HG03039 (cell line): ENCODE measurements around the gene CERKL.
"Not testable (repeated sequence)": the region's sequence is repeated elsewhere in the genome, so short reads cannot be mapped to it uniquely, and the experiment has no call there.

Experiments used
- ATAC-seq: cut with Tn5 transposase; IDR thresholded peaks from one replicate; pipeline ENCODE4 v1.9.1; 2021; ENCODE audit warnings: mild to moderate bottlenecking, moderate library complexity; ENCODE audit not compliant: unreplicated experiment

Gene CERKL, protein sequence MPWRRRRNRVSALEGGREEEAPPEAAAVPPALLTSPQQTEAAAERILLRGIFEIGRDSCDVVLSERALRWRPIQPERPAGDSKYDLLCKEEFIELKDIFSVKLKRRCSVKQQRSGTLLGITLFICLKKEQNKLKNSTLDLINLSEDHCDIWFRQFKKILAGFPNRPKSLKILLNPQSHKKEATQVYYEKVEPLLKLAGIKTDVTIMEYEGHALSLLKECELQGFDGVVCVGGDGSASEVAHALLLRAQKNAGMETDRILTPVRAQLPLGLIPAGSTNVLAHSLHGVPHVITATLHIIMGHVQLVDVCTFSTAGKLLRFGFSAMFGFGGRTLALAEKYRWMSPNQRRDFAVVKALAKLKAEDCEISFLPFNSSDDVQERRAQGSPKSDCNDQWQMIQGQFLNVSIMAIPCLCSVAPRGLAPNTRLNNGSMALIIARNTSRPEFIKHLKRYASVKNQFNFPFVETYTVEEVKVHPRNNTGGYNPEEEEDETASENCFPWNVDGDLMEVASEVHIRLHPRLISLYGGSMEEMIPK

DNA sequence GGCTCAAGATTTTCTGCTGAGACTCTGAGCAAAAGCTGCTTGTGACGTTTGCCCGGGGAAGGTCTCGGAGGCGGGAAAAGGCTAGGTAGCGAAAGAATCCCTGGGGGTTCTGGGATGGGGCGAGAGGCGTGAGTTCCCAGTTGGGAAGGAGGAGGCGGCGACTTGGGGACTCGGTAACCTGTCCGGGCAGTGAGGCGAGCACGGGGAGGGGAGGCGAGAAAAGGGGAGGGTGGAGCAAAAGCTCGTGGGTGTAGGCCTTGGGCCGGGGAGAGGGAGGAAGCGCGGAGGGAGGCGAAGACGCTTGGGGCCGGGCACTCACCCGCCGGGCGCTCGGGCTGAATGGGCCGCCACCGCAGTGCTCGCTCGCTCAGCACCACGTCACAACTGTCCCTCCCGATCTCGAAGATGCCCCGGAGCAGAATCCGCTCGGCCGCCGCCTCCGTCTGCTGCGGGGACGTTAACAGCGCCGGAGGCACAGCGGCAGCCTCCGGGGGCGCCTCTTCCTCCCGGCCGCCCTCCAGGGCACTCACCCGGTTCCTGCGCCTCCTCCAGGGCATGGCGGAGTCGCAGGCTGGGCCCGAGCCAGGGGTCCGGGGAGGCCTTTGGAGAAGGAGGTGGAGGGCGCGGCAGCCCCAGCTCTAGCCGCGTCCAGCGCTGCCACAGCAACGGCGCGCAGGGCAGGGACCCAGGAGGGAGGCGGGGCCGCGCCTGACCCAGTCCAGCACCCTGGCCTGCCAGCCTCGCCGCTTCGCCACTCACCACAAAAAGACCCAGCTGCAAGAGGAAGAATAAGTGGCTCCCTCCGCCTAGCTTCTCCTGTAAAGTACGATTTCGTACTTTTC lies at the start of gene CERKL:
CERKL (minus strand) TSS at position 656 of the 842 bp plus-strand sequence; CDS start at position 557, 99 bp downstream.
- peak; percentile 76 for ATAC-seq

DNA sequence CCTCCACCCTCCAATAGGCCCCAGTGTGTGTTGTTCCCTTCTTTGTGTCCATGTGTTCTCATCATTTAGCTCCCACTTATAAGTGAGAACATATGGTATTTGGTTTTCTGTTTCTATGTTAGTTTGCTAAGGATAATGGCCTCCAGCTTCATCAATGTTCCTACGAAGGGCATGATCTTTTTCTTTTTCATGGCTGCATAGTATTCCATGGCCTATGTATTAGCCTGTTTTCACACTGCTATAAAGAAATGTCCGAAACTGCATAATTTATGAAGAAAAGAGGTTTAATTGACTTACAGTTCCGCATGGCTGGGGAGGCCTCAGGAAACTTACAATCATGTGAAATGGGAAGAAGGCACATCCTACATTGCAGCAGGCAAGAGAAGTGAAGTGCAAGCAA lies 45.6 kb upstream of the CERKL start:
- ATAC-seq: not testable (repeated sequence)

DNA sequence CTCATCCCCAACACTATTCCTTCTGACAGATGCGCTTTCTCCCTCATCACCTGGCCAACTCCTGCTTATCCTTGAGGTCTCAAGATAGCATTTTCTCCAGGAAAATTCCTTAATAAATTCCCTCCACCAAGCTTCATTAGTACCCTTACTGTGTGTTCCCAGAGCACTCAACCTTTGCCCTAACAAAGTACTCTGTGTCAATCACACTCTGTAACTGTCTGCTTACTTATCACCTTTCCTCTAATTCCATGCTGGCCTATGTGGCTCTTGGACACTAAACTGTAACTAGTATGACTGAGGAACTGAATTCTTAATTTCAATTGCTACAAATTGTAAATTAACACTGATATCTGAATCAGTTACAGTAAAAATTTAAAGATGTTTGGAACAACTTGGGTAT lies 41.3 kb upstream of the CERKL start:
- ATAC-seq: no peak

DNA sequence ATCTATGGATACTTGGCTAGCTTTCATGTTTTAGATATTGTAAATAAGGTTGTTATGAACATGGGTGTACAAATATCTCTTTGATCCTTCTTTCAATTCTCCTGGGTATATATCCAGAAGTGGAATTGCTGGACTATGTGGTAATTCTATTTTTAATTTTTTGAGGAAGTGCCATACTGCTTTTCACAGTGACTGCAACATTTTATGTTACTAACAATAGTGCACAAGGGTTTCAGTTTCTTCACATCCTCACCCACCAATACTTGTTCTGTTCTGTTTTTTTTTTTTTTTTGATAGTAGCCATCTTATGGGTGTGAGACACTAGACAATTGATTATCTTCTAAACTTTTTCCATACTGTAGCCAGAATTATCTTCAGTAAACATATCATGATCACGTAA lies 40.7 kb upstream of the CERKL start:
- ATAC-seq: no peak

DNA sequence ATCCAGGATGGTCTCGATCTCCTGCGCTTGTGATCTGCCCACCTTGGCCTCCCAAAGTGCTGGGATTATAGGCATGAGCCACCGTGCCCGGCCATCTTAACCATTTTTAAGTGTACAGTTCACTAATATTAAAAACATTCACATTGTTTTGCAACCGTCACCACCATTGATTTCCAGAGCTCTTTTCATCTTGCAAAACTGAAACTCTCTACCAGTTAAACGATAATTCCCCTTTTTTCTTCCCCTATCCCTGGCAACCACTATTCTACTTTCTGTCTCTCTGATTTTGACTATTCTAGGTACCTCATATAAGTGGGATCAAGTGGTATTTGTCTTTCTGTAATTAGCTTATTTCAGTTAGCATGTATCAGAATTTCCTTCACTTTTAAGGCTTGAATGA lies 40.2 kb upstream of the CERKL start:
- ATAC-seq: no peak

GRCh38 chr2:181694271-181694670 lies 37.4 kb upstream of the CERKL start:
- ATAC-seq: no peak

DNA sequence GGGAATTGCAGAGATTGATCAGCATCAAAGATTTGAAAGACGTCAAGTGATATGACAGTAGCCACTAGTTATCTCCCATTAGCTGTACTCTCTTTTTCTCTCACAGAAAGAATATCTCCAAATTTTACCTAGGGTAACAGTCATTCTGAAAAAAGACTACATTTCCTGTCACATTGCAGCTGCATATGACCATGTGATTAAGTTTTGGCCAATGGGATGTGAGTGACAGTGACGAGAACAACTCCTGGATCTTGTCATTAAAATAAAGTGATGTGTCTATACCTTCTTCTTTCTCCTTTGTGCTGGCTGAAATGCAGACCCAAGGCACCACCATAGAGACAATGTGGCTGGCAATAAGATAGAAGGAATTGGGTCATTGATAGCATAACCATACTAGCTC lies 34.0 kb upstream of the CERKL start:
- no peak for ATAC-seq

DNA sequence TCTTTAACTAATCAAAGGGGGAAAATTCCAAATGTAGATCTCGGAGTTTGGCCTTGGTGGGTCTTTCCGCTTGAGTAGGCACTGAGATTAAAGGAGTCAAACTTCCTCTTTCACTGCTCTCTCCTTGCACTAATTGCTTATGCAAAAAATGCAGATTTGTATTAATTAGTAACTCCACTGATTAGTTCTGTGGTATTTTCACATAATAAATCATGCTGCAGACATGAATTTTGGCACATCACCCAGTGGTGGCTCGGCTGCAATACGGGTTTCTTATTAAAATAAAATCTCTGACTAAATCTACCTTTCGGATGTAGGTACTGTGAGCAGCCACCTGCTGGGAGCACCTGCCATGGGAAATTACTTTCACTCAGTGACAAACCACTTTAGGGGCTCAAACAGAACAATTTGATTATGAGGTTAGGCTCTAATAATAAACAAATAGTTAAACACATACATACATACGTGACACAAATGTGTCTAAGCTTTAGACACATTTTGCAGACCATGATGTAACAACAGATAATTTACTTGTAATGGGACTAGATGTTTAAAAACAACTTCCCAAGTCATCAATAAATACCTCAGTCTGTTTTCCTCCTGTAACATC lies 29.8 kb upstream of the CERKL start:
- ATAC-seq: no peak

DNA sequence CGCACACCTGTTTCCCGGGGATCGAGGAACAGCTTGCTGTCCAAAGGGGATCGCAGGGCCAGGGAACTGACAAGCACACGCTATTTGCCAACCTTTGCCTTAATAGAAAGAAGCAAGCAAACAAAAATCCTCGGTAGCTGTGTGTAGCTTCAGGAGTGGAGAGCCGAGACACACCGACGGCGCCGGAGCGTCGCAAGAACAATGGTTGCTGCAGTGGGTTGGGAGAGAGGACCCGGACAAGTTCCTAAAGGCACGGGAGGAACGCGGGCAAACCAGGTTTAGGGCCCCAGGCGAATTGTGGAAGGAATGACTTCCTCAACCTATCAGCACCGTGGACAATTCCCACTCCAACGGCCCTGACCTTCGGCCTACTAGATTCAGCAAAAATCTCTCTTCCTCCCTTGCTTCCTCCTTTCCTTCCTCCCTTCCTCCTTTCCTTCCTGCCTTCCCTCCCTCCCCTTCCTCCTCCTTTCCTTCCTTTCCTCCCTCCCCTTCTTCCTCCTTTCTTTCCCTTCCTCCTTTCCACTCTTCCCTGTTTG lies 28.3 kb upstream of the CERKL start:
- ATAC-seq: no peak

GRCh38 chr2:181684454-181685149 lies 27.7 kb upstream of the CERKL start:
- no peak for ATAC-seq

DNA sequence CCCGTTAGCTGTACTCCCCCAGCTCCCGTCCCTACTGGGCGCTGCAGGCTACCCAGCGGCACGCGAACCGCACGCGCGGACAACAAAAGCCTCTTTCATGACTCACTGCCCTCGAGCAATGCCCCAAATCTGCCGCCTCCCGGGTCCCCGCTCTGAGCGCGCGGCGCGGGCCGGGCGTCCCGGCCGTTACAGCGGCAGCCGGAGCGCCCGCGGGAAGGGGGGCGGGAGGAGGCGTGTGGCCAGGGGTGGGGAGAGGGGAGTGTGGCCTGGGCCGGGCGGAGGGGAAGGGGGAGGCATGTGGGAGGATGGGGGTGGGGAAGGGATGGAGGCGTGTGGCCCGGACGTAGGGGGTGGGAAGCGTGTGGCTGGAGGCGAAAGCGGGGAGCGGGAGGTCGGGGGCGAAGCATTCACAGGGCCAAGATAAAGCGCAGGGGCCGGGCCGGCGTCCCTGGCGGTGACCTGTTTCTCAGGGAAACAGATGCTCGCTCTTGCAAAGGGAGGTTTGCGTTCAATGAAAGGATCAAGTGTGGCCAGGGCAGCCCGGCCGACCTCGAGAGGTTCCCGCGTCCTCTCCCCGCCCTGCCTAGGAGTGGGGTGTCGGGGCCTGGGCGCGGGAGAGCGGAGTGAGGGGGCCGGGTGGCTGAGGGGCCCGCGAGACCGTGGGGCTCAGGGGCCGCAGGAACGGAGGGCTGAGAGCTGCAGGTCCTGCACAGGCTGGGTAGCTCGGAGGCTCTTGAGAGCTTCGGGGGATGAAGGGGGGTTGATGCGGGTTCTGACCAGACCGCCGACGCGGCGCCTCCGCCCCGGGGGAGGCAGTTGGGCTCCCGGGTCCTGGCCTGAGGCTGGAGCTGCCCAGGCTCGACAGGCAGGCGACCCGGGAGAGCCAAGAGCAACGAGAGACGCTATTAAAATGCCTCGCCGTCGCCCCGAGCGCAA lies 26.9 kb upstream of the CERKL start:
- no peak for ATAC-seq

- ATAC-seq: no peak
These were observed 26.1 kb upstream of the CERKL start for GRCh38 chr2:181682795-181683517.

- ATAC-seq: no peak
These were observed 25.3 kb upstream of the CERKL start for GRCh38 chr2:181682026-181682789.

DNA sequence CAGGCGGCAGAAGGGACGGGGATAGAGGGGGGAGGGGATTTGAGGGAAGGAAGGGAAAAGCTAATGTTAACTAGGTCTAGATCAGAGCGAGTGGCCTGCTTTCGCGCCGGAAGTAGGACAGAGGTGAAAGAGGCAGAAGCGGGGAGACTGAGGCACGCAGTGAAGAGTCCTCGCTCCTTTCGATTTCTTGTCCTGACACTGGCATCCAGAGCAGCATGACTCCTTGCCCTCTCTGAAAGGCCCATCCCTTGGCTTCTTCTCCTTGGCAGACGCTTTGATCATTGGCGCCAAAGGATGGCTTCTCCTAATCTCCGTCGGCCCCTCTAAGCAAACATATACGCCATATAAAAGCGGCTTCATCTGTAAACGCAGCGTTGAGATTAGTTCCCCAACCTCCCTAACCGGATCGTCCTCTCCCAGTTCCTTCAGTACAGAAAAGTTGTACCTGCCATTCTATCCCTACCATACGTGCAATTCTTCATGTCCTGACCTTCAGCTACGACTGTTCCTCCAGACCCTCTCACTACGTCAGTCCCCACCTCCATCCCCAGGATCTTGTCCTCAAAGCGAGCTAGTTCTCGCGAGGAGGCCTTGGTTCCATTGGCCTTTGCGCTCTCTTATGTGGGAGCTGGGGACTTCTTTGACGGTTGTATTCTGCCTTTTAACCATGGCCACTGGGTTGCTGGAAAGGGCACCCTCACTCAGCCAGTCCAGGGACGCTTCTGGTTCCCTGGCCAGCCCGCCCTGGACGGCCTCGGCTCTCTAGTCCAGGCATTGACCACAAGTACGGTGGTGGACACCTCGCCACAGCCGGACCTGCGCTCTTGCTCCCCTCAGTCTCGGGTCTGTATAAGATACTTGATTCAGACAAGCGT lies 24.3 kb upstream of the CERKL start:
- no peak for ATAC-seq

DNA sequence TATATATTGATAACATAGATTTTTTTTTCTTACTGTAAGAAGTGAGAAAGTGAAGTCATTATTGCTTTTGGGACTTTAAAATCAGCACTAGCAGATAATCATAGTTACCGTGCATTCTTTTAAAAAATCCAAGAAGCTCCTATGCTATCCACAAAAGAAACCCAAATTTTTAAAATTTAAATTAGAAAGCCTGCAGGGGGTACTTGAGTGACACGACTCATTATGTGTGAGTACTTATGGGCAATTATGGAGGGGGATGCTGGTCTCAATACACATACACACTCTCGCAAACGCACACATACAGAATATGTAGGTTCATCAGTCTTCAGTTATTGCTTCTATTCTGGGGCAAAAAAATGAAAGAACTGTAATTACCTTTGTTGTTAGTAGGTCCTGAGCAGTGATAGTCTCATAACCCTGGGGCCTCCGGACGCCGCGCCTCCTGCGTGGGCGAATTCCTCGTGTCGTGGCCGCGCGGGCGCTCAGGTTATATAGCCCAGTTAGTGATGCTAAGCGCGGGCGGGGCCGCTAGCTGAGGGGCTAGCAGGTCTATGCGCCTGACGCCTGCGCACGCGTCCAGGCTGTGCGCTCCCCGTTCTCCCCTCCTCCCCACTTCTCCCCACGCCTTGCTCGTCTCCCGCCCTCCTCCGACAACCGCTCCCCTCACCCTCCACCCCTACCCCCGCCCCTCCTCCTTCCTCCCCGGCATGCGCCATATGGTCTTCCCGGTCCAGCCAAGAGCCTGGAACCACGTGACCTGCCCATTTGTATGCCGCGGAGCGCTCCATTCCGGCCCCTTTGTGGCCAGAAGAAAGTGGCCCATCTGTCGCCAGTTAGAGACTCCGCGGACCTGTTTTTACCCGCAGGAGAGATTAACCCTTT lies 23.4 kb upstream of the CERKL start, which contains the start of gene NEUROD1:
NEUROD1 (minus strand) TSS at position 463 of the 882 bp plus-strand sequence. CDS start 1,657 bp downstream, outside the sequence.
- no peak for ATAC-seq

DNA sequence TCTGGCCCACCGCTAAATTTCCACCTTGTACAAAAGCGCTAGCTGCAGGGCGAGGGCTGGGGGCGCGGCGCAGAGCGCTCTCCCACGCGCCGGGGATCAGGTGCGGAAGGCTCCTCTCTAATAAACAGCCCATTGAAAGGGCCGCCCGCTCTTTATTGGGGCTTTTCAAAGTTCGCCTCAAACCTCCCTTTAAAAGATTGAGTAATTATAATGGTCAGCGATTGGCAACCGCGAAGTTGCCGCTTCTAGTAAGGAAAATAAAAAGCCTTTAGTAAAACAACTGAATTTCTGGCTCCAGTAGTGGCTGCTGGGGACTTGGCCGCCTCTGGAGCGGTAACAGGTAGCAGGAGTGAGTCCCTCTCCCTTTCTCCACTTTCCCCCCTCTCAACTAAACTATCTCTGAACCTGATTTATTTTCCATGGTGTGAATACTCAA lies 22.7 kb upstream of the CERKL start:
- ATAC-seq: no peak
